ENCODE data around the gene SESTD1.

DNA sequence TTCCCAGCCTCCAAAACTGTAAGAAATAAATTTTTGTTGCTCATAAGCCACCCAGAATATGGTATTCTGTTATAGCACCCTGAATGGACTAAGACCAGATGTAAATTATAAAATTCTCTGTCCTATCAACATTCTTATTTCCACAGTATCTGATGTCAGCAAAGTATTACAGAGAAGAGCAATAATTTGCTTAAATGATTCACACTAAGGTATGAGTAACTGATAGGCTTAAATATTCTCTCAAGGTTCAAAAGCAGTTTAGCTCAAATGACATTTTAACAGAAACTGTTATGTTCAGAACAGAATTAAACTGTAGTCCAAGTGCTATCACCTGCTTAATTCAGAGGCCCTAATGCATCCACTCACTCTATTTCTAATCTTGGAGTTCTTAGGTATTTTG is 12.8 kb downstream of the SESTD1 start:
- TF ChIP-seq, protein P1, sequence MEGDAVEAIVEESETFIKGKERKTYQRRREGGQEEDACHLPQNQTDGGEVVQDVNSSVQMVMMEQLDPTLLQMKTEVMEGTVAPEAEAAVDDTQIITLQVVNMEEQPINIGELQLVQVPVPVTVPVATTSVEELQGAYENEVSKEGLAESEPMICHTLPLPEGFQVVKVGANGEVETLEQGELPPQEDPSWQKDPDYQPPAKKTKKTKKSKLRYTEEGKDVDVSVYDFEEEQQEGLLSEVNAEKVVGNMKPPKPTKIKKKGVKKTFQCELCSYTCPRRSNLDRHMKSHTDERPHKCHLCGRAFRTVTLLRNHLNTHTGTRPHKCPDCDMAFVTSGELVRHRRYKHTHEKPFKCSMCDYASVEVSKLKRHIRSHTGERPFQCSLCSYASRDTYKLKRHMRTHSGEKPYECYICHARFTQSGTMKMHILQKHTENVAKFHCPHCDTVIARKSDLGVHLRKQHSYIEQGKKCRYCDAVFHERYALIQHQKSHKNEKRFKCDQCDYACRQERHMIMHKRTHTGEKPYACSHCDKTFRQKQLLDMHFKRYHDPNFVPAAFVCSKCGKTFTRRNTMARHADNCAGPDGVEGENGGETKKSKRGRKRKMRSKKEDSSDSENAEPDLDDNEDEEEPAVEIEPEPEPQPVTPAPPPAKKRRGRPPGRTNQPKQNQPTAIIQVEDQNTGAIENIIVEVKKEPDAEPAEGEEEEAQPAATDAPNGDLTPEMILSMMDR (IDR thresholded peaks at IDR 0.05; ENCODE audit: poor library complexity): no peak
- TF ChIP-seq EZH2 (IDR thresholded peaks at IDR 0.05; ENCODE audit: borderline replicate concordance) (no peak), EZH2phosphoT487 (IDR thresholded peaks at IDR 0.05; ENCODE audit: low read depth, severe bottlenecking, unreplicated experiment) (no peak)
